Measurements from ENCODE around the gene EVI5. TPM values are rescaled to one million over a fixed set of nuclear protein-coding genes. Genes with fewer than 3 reads are reported as not detected.

EVI5 gene
- total and polyA plus RNA-seq, 12 donors = 4.6 to 46.2 (median 24.6) TPM

- intact Hi-C loops (cut with DNase I) = no loop called here
- Histone ChIP-seq H3K9me3 (peaks cover 0 to 5% (median 0%) of the 10 kb centered on the region in 11 donors), H3K4me1 (peaks cover 0 to 7% (median 0%) of the 10 kb centered on the region in 9 donors), H3K27ac (no peak overlapping the region), H3K27me3 (no peaks in the 10 kb centered on the region), H3K4me3 (no peak overlapping the region), H3K36me3 (no peaks in the 10 kb centered on the region)
- DNase-seq = no peak
- TF ChIP-seq, protein P1, sequence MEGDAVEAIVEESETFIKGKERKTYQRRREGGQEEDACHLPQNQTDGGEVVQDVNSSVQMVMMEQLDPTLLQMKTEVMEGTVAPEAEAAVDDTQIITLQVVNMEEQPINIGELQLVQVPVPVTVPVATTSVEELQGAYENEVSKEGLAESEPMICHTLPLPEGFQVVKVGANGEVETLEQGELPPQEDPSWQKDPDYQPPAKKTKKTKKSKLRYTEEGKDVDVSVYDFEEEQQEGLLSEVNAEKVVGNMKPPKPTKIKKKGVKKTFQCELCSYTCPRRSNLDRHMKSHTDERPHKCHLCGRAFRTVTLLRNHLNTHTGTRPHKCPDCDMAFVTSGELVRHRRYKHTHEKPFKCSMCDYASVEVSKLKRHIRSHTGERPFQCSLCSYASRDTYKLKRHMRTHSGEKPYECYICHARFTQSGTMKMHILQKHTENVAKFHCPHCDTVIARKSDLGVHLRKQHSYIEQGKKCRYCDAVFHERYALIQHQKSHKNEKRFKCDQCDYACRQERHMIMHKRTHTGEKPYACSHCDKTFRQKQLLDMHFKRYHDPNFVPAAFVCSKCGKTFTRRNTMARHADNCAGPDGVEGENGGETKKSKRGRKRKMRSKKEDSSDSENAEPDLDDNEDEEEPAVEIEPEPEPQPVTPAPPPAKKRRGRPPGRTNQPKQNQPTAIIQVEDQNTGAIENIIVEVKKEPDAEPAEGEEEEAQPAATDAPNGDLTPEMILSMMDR (IDR thresholded peaks at IDR 0.05) = no peak
- WGBS, 2 donors = 91 to 97% methylated on average over 2 of the region's 2 CpGs
- ATAC-seq = no peak
Observed at GRCh38 chr1:92768296-92768695, 16.6 kb downstream of the EVI5 start.

DNA sequence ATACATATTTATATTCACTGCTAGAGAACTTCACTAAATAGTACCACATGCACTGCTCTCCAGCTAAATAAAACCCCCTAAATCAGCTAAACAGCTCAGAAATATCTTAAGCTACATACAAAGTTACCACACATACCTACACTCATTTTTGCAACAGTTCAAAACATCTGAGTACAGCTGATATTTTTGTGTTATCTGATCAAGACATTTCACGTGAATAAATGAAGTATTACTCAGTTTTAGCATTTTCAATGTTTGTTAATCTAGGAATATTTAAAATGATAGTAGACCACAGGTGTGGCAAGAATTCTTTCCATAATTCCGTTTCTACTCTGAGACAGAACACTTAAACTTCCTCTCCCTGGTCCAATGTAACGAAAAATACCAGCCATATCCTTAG is 20.8 kb downstream of the EVI5 start:
- intact Hi-C loops (cut with DNase I) = no loop called here
- no peak for DNase-seq
- WGBS, 2 donors = 82 to 85% methylated on average over 3 of the region's 3 CpGs

DNA sequence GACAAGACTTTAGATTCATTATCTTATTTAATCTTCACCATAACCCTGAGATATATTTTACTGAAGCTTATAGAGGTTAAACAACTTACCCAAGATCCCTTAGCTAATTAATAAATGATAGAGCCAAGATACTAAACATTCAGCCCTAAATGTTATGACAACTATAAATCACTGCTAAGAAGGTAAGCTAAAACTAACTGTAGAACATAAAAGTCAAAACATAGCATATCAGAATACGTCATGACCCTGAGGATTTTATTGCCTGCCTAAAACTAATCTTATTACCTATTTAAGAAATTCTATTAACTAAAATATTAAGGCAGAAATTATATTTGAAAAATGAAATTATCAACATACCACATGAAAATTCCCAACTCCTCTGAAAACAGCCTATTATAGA is 22.6 kb downstream of the EVI5 start:
- intact Hi-C loops (cut with DNase I) = no loop called here
- no peak for ATAC-seq
- TF ChIP-seq, protein P1 (IDR thresholded peaks at IDR 0.05) = no peak
- peaks cover 0 to 17% (median 0%) of the 10 kb centered on the region in 9 donors for H3K4me1 ChIP-seq
- no peak for DNase-seq
- H3K4me3 ChIP-seq = no peak overlapping the region
- H3K27me3 ChIP-seq = no peaks in the 10 kb centered on the region
- no peaks in the 10 kb centered on the region for H3K36me3 ChIP-seq
- H3K27ac ChIP-seq = no peak overlapping the region
- 89 to 91% methylated on average over 1 of the region's 1 CpG for WGBS, 2 donors
- no peaks in the 10 kb centered on the region for H3K9me3 ChIP-seq

More for the DNA sequence above, 20.8 kb downstream of the EVI5 start:
- Histone ChIP-seq H3K4me1 (peaks cover 0 to 14% (median 0%) of the 10 kb centered on the region in 9 donors), H3K4me3 (no peak overlapping the region), H3K36me3 (no peaks in the 10 kb centered on the region), H3K9me3 (peaks cover 0 to 5% (median 0%) of the 10 kb centered on the region in 11 donors), H3K27ac (no peak overlapping the region), H3K27me3 (no peaks in the 10 kb centered on the region)
- TF ChIP-seq, protein P1 (IDR thresholded peaks at IDR 0.05) = no peak
- ATAC-seq = no peak

- TF ChIP-seq, protein P1 (IDR thresholded peaks at IDR 0.05) = no peak
- no peaks in the 10 kb centered on the region for H3K27me3 ChIP-seq
- no peaks in the 10 kb centered on the region for H3K36me3 ChIP-seq
- H3K9me3 ChIP-seq = peaks cover 0 to 4% (median 0%) of the 10 kb centered on the region in 11 donors
- WGBS, 2 donors = 86 to 89% methylated on average over 1 of the region's 1 CpG
- H3K4me1 ChIP-seq = peaks cover 4 to 29% (median 11%) of the 10 kb centered on the region in 9 donors
- DNase-seq (no peak), ATAC-seq (no peak)
- H3K27ac ChIP-seq = no peak overlapping the region
- H3K4me3 ChIP-seq = no peak overlapping the region
- intact Hi-C loops (cut with DNase I) = no loop called here
Observed at GRCh38 chr1:92759361-92759760, 25.5 kb downstream of the EVI5 start.
